GM06990 (cell line): ENCODE data around the gene CAPZB.
"Not testable (repeated sequence)": the region's sequence is repeated elsewhere in the genome, so short reads cannot be mapped to it uniquely, and the experiment has no call there.

Experiments used
- DNase-seq: peaks from one replicate; pipeline ENCODE4 v3.0.0-alpha.2; 2011; ENCODE audit not compliant: insufficient read length; ENCODE audit errors: extremely low read depth
- H3K27me3 ChIP-seq: replicated peaks from 2 replicates; pipeline ENCODE4 v1.6.0; 2011; ENCODE audit warnings: low read length; ENCODE audit not compliant: control insufficient read depth, insufficient read depth
- H3K36me3 ChIP-seq: 2 replicates; pipeline ENCODE4 v1.5.1; 2011; ENCODE audit warnings: low read length; ENCODE audit not compliant: control insufficient read depth, insufficient read depth
- H3K4me3 ChIP-seq: replicated peaks from 2 replicates; pipeline ENCODE4 v1.5.1; 2011; ENCODE audit warnings: low read depth, mild to moderate bottlenecking, control low read depth, low read length
- TF ChIP-seq, protein P1 (sequence below): IDR thresholded peaks from 2 replicates; pipeline ENCODE4 v1.5.1; 2011; ENCODE audit warnings: low read length, control low read depth, mild to moderate bottlenecking, inconsistent platforms; ENCODE audit not compliant: insufficient read depth, poor library complexity, severe bottlenecking

CAPZB gene

DNA sequence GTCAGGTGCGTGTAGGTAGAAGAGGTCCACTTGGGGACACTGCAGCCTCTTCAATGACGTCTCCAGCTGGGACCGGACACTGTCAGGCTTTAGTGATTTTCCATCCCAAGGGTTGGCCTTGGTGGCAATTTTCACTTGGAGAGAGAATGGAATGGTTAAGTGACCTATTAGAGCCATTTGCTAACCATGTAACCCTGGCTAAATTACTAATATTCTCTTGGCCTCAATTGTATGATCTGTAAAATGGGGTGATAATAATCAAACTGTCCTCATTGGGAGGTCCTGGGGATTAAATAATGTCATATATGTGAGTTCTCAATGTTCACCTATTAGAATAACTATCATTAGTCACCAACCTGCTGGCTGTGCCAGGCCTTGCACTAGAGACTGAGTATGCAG, 176.8 kb downstream of the CAPZB start:
- DNase-seq: no peak
- Histone ChIP-seq H3K27me3 (no peaks in the 10 kb centered on the region), H3K4me3 (no peak overlapping the region), H3K36me3 (peaks cover 5% of the 10 kb centered on the region)
- TF ChIP-seq, protein P1, sequence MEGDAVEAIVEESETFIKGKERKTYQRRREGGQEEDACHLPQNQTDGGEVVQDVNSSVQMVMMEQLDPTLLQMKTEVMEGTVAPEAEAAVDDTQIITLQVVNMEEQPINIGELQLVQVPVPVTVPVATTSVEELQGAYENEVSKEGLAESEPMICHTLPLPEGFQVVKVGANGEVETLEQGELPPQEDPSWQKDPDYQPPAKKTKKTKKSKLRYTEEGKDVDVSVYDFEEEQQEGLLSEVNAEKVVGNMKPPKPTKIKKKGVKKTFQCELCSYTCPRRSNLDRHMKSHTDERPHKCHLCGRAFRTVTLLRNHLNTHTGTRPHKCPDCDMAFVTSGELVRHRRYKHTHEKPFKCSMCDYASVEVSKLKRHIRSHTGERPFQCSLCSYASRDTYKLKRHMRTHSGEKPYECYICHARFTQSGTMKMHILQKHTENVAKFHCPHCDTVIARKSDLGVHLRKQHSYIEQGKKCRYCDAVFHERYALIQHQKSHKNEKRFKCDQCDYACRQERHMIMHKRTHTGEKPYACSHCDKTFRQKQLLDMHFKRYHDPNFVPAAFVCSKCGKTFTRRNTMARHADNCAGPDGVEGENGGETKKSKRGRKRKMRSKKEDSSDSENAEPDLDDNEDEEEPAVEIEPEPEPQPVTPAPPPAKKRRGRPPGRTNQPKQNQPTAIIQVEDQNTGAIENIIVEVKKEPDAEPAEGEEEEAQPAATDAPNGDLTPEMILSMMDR: no peak

DNA sequence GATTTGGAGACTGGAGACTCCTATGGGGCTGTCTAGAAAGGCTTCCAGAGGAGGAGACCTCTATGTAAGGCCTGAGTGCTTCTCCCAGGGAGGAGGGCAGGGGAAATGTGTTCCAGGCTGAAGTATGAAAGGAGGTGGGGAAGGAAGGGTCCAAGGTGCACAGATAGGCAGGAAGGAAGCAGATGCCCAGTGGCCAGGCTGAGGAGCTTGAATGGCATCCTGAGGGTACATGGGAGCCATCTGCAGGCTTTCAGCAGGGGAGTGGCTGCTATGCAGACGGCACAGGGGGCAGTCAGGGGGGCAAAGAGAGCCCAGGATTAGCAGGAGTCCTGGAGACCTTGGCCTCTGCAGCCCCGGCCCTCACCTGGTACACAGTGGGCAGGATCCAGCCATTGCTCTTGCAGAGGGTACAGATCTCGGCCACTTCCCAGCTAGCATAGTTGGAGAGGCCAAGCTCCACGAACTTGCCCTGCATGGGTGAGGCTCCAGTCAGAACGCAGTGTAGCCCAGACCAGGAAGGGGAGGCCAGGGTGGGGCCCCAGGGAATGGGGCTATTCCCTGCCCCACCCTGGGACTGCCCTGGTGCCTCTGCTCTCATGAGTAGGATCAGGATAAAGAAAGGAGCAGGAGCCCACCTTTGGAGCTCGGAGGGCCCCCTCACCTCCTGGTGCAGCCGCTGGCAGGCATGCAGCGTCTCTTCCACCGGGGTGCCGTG, 177.4 kb downstream of the CAPZB start:
- no peaks in the 10 kb centered on the region for H3K27me3 ChIP-seq
- peaks cover 5% of the 10 kb centered on the region for H3K36me3 ChIP-seq
- TF ChIP-seq, protein P1: no peak
- H3K4me3 ChIP-seq: no peak overlapping the region
- DNase-seq: no peak

DNA sequence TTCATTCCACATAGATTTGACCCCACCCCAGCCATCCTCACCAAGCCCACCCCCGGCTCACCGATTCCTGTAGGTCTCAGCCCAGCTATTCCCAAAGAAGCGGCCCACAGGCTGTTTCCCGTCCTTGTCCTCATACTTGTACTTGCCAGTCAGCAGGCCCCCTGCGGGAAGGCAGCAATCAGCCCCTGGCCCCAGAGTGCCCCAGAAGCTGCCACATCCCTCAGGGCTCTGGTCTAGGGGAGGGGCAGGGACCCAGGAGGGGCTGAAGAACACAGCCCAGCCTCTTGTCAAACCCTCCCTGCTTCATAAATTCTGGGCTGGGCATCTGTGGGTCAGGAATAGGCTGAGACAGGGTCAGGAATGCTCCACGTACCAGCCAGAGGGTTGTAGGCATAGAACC, 178.4 kb downstream of the CAPZB start:
- TF ChIP-seq, protein P1: no peak
- DNase-seq: no peak
- no peak overlapping the region for H3K4me3 ChIP-seq
- H3K36me3 ChIP-seq: peaks cover 5% of the 10 kb centered on the region
- H3K27me3 ChIP-seq: no peaks in the 10 kb centered on the region

DNA sequence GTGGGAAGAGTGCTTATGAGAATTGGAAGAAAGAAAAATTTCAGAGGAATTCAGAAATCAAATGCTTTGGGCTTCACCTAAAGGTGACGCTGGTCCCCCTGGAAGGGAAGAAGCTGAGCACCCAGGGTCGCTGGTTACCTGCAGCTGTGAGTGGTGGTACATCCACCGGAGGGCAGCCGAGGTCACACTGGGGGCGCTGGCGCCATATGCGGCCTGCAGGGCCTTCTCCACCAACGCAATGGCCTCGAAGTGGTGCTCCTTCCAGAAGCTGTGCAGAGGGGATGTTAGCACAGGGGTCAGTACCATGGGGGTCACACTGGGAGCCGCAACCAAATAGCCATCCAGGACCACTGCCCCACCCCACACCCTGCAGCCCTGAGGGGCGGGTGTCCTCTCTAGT, 179.5 kb downstream of the CAPZB start:
- TF ChIP-seq, protein P1: no peak
- H3K27me3 ChIP-seq: no peaks in the 10 kb centered on the region
- no peak overlapping the region for H3K4me3 ChIP-seq
- H3K36me3 ChIP-seq: peaks cover 5% of the 10 kb centered on the region
- DNase-seq: no peak

DNA sequence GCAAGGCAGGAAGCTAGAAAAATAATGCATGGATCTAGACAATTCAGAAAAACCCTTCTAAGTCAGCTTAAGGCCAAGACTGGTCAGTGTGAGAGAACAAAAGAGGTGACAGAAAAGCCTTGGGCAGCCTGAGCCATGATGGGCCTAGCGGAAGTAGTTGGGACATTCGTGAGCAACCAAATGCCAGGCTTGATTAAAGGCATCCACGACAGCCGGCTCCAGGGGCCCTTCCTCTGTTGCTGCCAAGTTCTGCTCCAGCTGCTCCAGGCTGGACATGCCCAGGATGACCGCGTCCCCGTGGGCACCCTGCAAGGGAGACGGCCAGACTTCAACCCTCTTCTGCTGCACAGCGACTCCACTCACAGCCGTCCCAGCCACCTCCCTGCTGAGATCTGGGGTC, 181.3 kb downstream of the CAPZB start:
- H3K36me3 ChIP-seq, H3K27me3 ChIP-seq, H3K4me3 ChIP-seq, DNase-seq: not testable (repeated sequence)

DNA sequence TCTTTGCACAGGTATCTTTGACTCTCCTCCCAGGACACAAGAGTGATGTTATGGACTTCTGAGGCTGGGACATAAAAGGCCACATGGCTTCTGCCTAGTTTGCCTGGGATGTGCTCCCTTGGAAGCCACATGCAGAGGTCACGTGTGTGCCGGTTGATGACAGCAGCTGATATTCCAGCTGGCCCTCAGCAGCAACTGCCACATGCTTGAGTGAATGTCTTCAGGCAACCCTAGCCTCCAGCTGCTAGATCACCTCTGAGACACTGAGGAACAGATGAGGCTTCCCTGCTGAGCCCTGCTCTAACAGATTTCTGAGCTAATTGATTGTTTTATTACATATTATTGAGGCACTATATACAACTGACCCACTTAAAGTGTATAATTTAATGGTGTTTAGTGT, 185.1 kb downstream of the CAPZB start:
- no peak for DNase-seq
- Histone ChIP-seq H3K27me3 (no peaks in the 10 kb centered on the region), H3K36me3 (peaks cover 3% of the 10 kb centered on the region), H3K4me3 (no peak overlapping the region)
- TF ChIP-seq, protein P1: no peak
